ENCODE measurements around the gene COX6B2.

The COX6B2 gene

DNA sequence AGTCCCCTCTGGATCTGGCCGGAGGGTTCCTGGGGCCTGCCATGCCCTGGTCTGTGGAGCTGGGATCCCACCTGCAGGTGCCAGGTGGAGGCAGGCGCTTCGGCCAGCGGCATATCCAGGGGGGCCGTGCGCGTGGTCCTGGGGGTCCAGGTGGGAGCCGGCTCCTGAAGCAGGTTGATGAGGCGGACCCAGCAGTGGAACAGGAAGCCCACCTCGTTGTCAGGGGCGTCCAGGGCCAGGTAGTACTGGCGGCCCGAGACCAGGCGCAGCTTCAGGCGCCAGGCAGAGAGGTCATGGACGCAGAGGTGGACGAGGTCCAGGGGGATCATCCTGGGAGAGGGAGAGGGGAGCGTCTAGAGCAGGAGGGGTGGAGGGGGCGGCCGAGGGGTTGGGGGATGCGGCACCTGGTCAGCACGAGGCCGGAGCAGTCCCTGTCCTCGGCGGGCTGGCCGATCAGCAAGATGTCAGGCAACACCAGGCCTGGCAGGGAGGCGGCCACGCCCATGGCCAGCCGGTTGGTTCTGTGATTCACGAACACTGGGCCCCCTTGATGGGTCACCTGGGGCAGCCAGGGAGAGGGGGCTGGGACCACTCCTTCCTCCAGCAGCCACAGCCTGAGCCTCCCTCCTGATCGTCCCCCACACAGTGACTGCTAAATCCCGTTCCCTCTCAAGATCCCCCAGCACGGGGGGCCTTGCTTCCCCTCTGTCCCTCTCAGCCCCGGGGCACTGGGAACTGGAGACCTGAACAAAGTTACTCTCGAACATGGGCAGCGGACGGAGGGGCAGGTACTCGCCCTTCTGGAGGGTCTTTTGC is 7.9 kb upstream of the COX6B2 start:
- DNase-seq = no peak

DNA sequence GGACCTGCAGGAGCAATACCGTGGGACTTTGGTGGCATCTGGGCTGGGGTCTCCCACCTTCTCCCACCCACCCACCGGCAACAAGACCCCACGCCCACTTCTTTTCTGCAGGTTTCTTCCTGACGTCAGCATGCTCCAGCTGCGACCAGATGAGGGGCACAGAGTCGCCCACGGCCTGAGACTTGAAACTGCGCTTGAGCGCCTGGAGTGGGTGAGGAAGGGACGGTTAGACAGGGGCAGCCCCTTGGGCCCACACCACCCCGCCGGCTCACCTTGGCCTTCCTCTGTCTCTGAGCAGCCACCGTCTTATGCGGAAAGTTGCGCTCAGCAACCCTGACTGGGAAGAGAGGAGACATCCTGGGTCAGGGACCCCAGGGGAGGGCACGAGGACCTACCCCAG is 6.4 kb upstream of the COX6B2 start:
- DNase-seq = no peak

DNA sequence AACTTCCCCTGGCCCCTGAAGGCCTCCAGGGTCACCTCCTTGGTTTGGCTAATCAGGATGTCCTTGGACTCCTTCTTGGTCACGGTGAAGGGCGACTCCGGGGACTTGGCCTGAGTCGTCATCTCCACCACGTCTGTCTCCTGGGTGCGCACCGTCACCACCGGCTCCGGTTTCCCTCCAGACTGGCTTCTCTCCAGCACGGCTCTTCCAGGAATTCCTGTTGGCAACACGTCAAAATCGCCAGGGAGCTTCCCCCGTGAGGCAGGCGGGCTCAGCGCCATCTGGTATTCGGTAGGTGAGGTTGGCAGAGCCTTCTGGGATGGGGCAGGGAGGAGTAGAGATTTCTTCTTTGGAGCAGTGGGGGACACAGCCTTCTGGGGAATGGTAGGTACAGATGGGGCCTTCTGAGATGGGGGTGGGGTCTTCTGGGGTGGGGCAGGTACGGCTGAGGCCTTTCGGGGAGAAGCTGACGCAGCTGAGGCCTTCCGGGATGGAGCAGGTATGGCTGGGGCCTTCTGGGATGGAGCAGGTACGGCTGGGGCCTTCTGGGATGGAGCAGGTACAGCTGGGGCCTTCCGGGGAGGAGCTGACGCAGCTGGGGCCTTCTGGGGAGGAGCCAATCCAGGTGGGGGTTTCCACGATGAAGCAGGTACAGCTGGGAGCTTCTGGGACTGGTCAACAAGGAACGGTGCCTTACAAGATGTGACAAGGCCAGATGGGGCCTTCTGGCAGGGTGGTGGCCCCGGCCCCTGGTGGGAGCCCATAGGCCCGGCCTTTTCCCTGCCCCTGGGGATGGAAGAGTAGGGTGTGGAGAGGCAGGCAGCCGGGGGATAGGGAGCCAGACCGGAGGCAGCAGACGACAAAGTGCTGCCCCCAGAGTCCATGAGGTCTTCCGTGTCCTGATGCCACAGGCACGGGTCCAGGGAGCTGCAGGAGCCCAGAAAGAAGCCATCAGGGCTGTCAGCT is 4.7 kb upstream of the COX6B2 start:
- no peak for DNase-seq

DNA sequence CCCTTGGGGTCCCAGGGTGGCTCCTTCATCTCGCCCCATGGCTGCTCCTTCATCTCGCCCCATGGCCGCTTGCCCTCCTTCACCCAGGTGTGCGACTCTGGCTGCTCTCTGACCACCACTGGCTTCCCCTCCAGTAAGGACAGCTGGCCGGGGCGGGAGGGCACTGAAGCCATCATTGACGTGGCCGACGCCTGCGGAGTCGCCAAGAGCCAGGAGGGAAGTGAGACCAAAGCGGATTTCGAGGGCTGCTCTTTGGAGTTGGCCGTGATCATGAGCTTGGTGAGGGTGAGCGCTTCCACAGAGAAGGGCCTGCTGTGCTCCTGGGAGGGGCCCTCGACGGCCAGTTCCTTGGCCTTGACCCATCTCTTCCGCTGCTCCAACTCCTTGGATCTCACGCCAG is 4.0 kb upstream of the COX6B2 start:
- DNase-seq = no peak

DNA sequence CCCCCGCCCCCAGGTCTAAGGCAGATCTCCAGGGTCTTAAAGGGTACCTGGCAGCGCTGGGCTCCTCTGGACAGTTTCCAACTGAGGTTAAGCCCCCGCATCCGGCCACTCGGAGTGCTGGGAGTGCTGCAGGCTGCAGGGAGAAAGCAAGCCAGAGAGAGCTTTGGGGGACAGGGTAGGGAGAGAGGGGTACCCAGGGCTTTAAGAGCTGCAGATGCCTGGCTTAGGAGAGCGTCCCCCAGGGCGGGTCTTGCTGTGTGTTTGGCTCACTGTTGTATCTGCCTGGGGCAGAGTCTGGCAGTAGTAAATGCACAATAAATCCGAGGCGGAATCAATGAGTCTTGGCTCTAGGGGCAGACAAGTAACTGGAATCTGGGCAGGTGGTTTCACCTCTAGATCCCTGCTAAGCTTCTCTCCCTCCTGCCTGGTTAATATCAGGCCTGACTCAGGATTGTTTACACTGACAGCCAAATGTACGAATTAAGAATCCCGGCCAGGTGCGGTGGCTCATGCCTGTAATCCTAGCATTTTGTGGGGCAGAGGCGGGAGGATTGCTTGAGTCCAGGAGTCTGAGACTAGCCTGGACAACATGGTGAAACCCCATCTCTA is 798 bp upstream of the COX6B2 start:
- DNase-seq = peak; percentile 15

DNA sequence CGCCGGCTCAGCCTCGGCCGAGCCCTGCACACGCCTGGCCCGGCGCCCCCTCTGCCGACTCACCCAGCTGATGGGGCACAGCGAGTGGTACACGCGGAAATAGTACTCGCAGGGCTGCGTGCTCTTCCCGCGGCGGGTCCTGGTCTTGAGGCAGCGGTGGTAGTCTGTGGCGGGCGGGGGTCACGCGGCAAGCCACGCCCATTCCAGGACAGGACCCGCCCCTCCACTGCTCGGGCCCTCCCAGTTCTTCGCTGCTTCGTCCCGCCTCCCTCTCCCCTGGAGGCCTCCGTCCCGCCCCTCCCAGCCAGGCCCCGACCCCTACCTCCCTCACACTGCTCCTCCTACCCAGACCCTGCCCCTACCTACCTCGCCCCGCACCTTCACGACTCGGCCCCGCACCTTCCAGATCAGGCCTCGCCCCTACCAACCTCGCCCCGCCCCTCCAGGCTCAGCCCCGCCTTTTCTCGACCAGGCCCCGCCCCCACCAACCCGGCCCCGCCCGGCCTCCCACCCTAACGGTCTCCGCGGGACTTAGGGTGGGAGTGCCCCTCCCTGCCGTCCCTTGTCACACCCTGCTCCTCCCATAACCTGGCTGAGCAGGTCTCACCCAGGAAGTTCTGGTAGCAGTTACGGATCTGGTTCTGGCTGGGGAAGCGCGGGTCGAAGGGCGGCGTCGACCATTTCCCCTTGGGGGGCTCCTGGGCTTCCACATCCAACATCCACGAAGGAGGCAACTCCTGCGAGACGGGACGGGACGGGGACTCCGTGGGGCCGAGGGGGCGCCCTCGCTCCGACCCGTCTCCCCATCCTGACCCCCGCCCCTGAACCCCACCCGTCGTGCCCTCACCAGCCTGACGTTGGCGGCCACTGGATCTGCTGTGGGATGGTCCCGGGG is 469 bp downstream of the COX6B2 start:
- peak; percentile 68 for DNase-seq

DNA sequence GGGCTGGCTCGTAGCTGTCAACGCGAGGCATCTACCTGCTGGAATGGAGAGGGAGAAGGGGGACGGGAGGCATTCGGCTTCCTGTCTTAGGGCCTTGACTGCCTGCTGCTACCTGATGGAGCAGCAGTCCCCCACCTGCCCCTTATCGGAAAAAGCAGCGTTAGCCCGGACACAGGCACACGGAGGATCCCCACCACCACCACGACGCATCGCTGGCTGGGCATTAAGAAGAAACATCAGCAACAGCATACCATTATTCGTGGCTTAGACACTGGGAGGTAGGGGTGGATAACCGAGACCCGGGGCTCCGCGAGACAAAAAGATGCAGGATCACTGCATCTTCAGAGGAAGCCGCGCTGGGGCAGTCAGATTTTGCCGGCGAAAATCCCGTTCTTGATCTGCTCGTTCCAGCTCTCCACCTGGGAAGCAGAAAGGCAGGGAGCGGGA is 1.1 kb downstream of the COX6B2 start:
- DNase-seq = peak; percentile 10

DNA sequence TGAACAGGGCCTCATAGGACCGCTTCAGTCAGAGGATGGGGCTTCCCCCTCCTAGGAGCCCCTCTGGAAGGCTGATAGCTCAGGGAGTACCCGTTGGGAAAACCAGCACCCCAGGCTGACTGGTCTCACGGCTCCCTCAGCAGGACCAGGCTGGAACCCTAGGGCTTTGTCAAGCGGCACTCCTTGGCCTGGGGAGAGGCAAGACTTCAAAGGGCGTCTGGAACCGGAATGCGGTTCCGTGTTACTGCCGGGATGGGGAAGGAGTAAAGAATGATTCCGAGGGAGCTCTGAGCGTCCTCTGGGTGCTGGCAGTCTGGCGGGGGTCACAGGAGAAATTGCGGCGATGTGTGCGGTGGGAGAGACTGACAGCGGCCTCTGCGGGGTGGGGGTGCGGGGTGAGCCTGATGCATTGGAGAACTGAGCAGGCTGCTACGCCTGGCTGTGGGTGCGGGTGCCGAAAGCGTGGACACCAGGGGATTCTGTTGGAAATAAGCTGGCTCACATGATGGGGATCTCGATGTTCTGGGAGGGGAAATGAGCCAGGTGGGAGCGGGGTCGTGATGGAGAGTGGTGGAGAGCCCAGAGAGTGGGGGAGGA is 1.9 kb downstream of the COX6B2 start:
- no peak for DNase-seq

DNA sequence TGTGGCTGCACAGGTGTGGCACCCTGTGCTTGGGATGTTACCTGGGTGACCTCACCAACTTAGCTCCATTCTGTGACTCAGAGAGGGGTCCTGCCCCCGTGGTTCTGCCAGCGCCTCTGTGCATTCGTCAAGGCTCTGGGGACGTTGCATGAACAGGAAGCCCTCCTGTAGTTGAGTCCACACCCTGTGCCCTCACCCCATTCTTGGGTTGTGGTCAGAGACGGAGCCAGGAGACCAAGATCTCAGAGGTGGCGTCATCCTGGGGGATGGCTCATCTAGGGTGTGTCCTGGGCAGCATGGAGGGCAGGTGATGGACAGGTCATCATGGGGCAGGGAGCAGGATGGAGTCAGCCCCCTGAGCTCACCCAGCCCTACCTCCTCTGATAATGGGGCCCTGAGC is 2.5 kb downstream of the COX6B2 start:
- no peak for DNase-seq

DNA sequence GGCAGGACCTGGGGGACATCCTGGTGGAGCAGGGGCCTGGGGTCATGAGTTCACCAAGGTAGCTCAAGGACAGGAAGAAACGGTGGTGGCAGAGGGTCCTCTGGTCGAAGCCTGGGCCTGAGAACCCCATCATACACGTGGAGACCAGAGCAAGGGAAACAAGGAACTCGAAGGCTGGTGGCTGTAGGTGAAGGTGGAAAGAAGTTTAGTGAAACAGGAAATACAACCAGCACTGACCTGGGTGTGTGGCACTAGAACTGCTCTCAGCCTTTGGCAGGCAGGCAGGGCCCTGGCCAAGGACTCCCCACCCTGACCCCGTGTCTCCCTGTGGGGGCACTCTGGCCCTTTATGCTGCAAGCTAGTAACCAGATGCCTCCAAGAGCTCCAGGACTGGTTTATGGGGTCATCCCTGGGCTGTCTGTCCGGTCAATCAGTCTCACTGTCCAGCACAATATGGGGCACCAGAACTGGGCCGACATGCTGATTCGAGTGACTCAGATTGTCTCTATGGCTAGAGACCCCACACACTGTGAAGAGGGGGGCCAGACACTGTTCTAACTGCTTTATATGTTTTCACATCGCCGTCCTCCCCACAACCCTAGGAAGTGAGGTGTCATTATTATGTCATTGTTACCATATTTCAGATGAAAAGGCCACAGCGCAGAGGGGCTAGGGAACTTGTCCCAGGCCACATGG is 3.8 kb downstream of the COX6B2 start:
- DNase-seq = no peak

DNA sequence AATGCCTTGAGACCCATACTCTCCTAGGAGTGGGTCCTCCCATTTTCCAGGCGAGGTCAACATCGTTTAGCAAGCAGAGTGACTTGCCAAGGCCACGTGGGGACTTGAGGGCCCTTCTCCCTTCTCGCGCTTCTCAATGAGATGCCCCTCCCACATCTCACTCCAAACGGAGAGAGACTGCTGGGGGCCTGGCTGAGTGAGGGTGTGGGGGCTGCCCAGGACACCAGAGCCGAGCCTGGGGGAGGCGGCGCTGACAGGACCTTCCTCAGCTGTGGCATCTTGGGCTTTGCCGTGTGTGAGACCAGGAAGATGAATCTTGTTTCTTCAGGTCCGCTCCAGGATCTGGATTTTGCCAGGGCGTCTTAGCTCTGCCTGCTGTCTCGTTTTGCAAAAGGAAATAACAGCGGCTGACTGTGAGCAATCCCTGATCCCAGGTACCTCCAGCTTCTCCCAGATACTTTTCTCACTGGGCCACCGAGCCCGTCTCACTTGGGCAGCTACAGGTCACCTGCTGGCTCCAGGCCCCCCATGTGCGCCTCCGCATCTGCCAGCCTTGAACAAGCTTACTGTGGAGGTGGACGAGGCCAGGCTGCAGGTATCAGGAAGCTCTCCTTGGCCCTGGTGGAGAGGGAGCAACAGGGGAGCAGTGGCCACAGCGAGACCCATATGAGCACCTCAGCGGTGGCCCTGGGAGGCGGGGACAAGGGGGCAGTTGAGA is 6.0 kb downstream of the COX6B2 start:
- no peak for DNase-seq

DNA sequence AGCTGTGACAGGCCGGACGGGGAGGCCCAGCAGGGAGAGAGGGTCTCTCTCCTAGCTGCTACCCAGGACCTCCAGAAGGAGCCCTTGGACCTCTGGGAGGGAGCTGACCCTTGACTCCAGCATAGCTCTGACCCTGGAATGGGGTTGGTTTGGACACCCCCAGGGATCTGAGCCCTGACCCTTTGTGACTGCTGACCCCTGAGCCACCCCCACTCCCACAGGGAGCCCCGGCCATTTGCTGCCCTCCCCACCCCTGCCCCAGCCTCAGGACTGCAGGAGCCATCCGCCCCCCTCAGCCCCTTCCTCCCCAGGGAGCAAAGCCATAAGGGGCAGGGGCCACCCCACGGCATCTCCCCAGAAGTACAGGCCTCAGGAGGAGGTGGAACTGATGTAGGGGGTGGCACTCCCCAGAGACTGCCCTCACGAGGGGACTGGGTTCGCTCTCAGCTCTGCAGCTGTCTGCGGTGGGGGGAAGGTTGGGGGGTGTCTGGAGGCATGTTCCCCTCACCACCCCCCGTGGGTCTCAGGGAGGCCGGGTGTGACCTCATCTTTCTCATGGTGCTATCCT is 7.0 kb downstream of the COX6B2 start:
- no peak for DNase-seq

DNA sequence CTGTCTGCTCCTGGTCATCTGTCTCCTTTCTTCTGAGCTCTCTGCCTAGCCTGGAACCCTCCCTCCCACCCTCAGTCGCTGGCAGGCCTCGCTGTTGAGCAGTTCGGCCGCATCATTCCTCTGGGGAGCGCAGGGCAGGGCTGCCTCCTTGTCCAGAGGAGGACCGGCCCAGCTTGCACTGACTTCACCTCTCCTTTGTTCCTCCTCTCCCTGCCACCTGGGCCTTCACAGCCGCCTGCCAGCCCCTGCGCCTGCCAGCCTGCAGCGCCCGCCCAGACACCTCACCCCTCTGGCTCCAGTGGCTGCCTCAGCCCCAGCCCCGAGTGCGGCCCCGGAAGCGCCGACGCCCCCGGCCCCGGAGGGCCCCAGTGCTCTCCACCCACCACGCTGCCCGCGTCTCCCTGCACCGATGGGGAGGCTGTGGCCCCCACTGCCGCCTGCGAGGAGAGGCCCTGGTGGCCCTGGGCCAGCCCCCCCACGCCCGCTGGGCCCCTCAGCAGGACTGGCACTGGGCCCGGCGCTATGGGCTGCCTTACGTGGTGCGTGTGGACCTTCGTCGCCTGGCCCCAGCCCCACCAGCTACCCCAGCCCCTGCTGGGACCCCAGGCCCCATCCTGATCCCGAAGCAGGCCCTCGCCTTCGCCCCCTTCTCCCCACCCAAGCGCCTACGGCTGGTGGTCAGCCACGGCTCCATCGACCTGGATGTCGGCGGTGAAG is 7.6 kb downstream of the COX6B2 start:
- no peak for DNase-seq

DNA sequence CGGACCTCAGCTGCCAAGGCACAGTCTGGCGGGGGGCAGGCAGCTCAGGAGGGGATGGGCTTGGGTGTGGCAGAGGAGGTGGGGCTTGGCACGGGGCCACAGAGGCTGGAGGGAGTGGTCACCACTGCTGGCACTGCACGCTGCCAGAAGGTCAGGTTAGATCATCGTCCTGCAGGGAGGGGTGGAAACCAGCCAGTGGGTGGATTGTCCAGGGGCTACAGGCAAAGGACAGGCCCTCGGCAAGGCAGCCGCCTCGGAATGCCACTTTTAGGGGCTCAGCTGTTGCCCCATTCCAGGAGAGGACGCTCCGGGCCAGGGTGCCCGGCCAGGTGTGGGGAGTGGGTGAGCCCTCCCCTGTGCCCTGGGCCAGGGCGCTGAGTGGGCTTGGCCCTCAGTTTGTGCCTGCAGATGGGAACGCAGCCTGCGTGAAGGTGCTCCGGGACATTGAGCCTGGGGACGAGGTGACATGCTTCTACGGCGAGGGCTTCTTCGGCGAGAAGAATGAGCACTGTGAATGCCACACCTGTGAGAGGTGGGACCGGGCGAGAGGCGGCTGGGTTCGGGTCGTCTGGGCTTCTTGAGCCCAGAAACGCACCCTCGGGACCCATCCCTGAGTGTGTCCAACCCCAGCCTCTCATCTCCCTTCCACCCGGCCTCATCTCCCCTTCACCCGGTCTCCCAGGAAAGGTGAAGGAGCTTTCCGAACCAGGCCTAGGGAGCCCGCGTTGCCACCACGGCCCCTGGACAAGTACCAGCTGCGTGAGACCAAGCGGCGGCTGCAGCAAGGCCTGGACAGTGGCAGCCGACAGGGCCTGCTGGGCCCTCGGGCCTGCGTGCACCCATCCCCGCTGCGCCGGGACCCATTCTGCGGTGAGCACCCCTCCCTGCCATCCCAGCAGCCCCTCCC is 8.4 kb downstream of the COX6B2 start:
- DNase-seq = no peak

DNA sequence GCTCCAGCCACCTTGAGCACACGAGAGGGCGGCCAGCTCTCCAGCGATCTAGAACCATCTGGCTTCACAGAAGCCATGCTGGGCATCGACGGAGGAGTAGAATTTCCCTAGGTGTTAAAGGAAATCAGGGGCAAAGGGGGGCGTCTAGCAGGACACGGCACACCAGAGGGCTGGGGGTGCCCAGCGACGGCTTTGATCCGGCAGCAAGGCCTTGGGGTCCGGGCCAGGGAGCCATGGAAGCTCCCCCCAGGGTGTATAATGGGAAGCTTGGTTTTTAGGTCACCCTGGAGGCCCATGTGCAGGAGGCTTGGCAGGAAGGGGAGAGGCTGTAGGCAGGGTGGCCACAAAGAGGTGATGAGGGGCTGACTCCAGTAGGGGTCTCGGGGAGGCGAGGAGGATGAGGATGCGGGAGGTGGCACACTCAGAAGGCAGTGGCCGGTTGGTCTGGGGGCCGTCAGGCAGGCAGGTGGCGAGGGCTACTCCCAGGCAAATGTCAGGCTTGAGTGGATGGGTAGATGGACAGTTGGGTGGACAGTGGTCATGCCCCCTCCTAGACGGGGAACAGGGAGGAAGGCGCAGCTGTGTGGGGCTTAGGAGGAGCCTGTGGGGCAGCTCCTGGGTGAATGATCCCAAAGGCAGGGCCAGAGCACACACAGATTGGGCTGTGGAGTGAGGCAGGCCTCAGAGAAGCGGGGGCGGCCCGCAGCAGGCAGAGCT is 9.3 kb downstream of the COX6B2 start:
- no peak for DNase-seq

DNA sequence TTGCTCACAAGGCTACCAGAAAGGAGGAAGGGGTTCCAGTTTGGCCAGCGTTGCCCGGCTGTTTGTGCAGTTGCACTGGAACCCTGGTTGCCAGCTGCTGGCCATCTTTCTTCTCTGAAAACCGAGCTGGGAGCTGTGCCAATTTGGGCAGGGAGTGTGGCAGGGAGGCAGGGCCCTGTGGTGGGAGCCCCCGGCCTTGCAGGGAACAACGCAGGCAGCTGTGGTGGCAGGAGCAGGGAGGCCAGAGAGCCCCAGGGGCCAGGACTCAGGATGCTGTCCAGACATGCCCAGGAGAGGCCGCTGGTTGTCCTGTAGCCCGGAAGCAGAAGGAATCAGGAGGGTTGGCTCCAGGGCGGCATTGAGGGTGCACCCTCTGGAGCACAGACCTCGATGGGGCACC is 10.1 kb downstream of the COX6B2 start:
- DNase-seq = no peak

Data from CD4-positive, alpha-beta T cell treated with Interleukin-17A for 4 hours (primary cell).